Spleen (tissue), 11 donors: ENCODE results near the gene MCRS1. TPM values are rescaled to one million over a fixed set of nuclear protein-coding genes. Genes with fewer than 3 reads are reported as not detected.
A peak's percentile ranks its signal among the peaks of the same experiment; 100 is the strongest.

Experiments
- DNase-seq: peaks from one replicate; pipeline ENCODE4 v3.0.0-alpha.2; 2020
- H3K27ac ChIP-seq, 8 donors: fragments of 200-600 bp; sonication (generic) in 7 of 8; 1 replicate in 4 of 8; 2 replicates in 4 of 8; pipeline versions ENCODE4 v1.5.0 to v1.8.0; 2016 to 2021; ENCODE audit warnings: inconsistent platforms in 4 of 8, mild to moderate bottlenecking in 4 of 8, moderate library complexity in 1 of 8
- H3K27me3 ChIP-seq, 7 donors: fragments of 200-600 bp; sonication (generic) in 6 of 7; replicated peaks in 1 of 7; 1 replicate in 4 of 7; 2 replicates in 3 of 7; pipeline versions ENCODE4 v1.5.0 to v1.8.0; 2016 to 2021; ENCODE audit warnings: inconsistent platforms in 3 of 7, mild to moderate bottlenecking in 1 of 7
- H3K36me3 ChIP-seq, 6 donors: fragments of 200-600 bp; sonication (generic) in 5 of 6; 1 replicate in 4 of 6; 2 replicates in 2 of 6; pipeline versions ENCODE4 v1.5.0 to v1.8.0; 2016 to 2021; ENCODE audit warnings: inconsistent platforms in 2 of 6
- H3K4me1 ChIP-seq, 6 donors: fragments of 200-600 bp; sonication (generic) in 5 of 6; 1 replicate in 3 of 6; 2 replicates in 3 of 6; pipeline versions ENCODE4 v1.5.0 to v1.8.0; 2016 to 2021; ENCODE audit warnings: inconsistent platforms in 3 of 6
- H3K4me3 ChIP-seq, 8 donors: fragments of 200-600 bp; sonication (generic) in 7 of 8; 1 replicate in 4 of 8; 2 replicates in 4 of 8; pipeline versions ENCODE4 v1.5.0 to v1.8.0; 2016 to 2021; ENCODE audit warnings: inconsistent platforms in 4 of 8, mild to moderate bottlenecking in 4 of 8, moderate library complexity in 2 of 8
- H3K9me3 ChIP-seq, 8 donors: fragments of 200-600 bp; sonication (generic) in 7 of 8; 1 replicate in 4 of 8; 2 replicates in 4 of 8; pipeline versions ENCODE4 v1.5.0 to v1.8.0; 2016 to 2021; ENCODE audit warnings: inconsistent platforms in 4 of 8
- POLR2A ChIP-seq, 3 donors: fragments of 450-650 bp; IDR thresholded peaks; one replicate each; pipeline ENCODE4 v1.5.1; 2017; ENCODE audit warnings: antibody characterized with exemption in 3 of 3, mild to moderate bottlenecking in 1 of 3
- POLR2AphosphoS5 ChIP-seq, 3 donors: sonication (generic); formaldehyde crosslinking; IDR thresholded peaks; one replicate each; pipeline ENCODE4 v1.5.1; 2017; ENCODE audit warnings: antibody characterized with exemption in 3 of 3
- WGBS, 5 donors: extraction: QIAGEN DNeasy Blood & Tissue Kit in 3 of 5; methylation state at CpG; one replicate each; pipeline versions ENCODE4 v1.1.5 to v1.1.7; 2013 to 2018; 5-methylcytosine and 5-hydroxymethylcytosine counted together
- intact Hi-C: fragments of 100-400 bp; cut with DNase I; formaldehyde crosslinking; loops from one replicate; pipeline ENCODE4 v1.15.0; 2023; ENCODE audit warnings: low total_unique reads
- polyA plus RNA-seq, 3 donors: library from polyadenylated mRNA; stranded (reverse); fragments of 200-250 nt; gene quantifications; one replicate each; pipeline ENCODE4 v1.2.1, GENCODE V29; 2013
- total RNA-seq, 7 donors: library from RNA; depleted of rRNA in 3 of 7; stranded (reverse); fragments of >200 nt in 3 of 7; fragmentation: NEBNext Ultra II Directional in 4 of 7; extraction: Animal tissue kit (Norgen Biotek cat#: 25700) in 4 of 7; gene quantifications; one replicate each; pipeline versions ENCODE4 v1.1.0 to v1.2.1, GENCODE V29; 2016 to 2021
- TF ChIP-seq, protein P1 (sequence below), 11 experiments: fragments of 200-600 bp in 7 of 11; fragments of 450-650 bp in 4 of 11; sonication (generic) in 4 of 11; IDR thresholded peaks in 8 of 11; conservative IDR thresholded peaks in 3 of 11; 1 replicate in 7 of 11; 2 replicates in 4 of 11; pipeline versions ENCODE4 v1.4.0 to v1.8.0; 2016 to 2021; ENCODE audit warnings: antibody characterized with exemption in 11 of 11, inconsistent platforms in 4 of 11, mild to moderate bottlenecking in 1 of 11
- donor health status: healthy with polysubstance abuse.
- donor health status: DM: no; HTN: no; CAD: no; lungs with moderate emphysema.
- donor health status: DM: no; HTN: no; CAD: no.
- donor health status: Bipolar disorder and iron deficiency.
- donor health status: healthy.
- donor health status: DM: no; HTN: no; CAD: no.
- donor health status: DM: yes; HTN: yes; CAD: no.

Gene MCRS1
- total and polyA plus RNA-seq, 10 donors: 44.1 to 64.7 (median 54.3) TPM

GRCh38 chr12:49540229-49541139 is 27.5 kb downstream of the MCRS1 start:
- Histone ChIP-seq H3K36me3 (no peaks in the 10 kb centered on the region), H3K27ac (no peak overlapping the region), H3K4me1 (peaks cover 4 to 51% (median 29%) of the 10 kb centered on the region in 6 donors), H3K9me3 (no peaks in the 10 kb centered on the region), H3K4me3 (no peak overlapping the region), H3K27me3 (peaks cover 0 to 78% (median 30%) of the 10 kb centered on the region in 7 donors)
- 69 to 79% (median 76%) methylated on average over 20 to 21 of the region's 21 CpGs for WGBS, 5 donors
- intact Hi-C loops: no loop called here
- DNase-seq: peak; percentile 73
- TF ChIP-seq, protein P1, sequence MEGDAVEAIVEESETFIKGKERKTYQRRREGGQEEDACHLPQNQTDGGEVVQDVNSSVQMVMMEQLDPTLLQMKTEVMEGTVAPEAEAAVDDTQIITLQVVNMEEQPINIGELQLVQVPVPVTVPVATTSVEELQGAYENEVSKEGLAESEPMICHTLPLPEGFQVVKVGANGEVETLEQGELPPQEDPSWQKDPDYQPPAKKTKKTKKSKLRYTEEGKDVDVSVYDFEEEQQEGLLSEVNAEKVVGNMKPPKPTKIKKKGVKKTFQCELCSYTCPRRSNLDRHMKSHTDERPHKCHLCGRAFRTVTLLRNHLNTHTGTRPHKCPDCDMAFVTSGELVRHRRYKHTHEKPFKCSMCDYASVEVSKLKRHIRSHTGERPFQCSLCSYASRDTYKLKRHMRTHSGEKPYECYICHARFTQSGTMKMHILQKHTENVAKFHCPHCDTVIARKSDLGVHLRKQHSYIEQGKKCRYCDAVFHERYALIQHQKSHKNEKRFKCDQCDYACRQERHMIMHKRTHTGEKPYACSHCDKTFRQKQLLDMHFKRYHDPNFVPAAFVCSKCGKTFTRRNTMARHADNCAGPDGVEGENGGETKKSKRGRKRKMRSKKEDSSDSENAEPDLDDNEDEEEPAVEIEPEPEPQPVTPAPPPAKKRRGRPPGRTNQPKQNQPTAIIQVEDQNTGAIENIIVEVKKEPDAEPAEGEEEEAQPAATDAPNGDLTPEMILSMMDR (IDR thresholded peaks at IDR 0.05 in 8 of 11, conservative IDR thresholded peaks at IDR 0.05 in 3 of 11): no peak
- no peak for TF ChIP-seq POLR2AphosphoS5 (IDR thresholded peaks at IDR 0.05)
- TF ChIP-seq POLR2A (IDR thresholded peaks at IDR 0.05): no peak

- intact Hi-C loops: no loop called here
- Histone ChIP-seq H3K4me3 (peak overlapping the region in 6 of 8 donors; percentile 50 to 82 (median 62)), H3K27ac (no peak overlapping the region), H3K36me3 (no peaks in the 10 kb centered on the region), H3K4me1 (peaks cover 4 to 56% (median 29%) of the 10 kb centered on the region in 6 donors), H3K9me3 (no peaks in the 10 kb centered on the region), H3K27me3 (peaks cover 0 to 79% (median 30%) of the 10 kb centered on the region in 7 donors)
- TF ChIP-seq POLR2AphosphoS5 (IDR thresholded peaks at IDR 0.05): no peak
- TF ChIP-seq, protein P1 (IDR thresholded peaks at IDR 0.05 in 8 of 11, conservative IDR thresholded peaks at IDR 0.05 in 3 of 11): no peak
- peak; percentile 80 for DNase-seq
- 10 to 23% (median 15%) methylated on average over 22 to 47 of the region's 47 CpGs for WGBS, 5 donors
These were observed 28.3 kb downstream of the MCRS1 start for GRCh38 chr12:49539406-49540228.

DNA sequence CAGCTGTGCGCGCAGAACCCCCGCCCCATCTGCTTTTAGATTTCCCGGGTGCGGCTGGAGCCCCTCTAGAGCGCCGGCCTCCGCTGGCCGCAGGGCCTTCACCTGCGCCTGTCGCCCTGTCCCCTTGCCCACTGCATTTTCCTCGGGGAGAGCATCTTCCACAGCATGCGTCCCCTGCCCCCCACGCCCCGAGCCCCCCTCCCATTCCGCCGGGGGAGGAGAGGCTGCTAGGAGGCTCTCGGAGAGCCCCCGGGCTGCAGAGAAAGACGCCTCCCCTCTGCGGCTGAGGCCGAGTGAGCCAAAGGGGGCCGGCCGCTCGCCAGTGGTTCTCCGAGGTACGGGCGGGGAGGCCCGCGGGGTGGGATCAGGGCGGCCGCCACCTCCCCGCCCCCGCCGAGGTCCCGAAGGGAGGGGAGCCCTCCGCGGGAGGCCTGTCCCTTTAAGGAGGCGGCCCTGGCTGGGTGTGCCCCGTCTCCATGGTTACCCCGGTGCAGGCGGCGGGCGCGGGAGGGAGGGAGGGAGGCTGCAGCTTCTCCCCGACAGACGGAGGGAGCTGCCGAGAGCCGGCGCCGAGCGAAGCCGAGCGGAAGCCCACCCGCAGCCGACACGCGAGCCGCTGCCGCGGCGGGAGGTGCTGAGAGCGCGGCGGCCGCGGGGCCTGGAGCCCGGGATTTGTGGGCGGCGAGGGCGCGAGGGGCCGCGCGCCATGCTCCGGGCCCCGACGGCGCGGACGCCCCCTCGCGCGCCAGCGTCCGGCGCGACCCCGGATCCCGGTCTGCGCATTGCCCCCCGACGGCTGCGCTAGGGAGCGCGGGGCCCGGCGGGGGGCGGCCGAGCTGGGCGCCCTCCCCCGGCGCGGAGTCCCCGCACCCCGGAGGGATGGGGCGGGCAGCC is 29.2 kb downstream of the MCRS1 start, which contains the start of gene KCNH3:
KCNH3 (plus strand) TSS at position 521 of the 894 bp plus-strand sequence. CDS start 387 bp downstream, outside the sequence.
- H3K27ac ChIP-seq: peak within 1 kb of the TSS in 3 of 8 donors; percentile 20 to 80 (median 47)
- intact Hi-C loops: no loop called here
- DNase-seq: peak; percentile 96
- TF ChIP-seq, protein P1 (IDR thresholded peaks at IDR 0.05 in 8 of 11, conservative IDR thresholded peaks at IDR 0.05 in 3 of 11): no peak
- peak in 2 of 3 donors; percentile 34 to 35 for TF ChIP-seq POLR2AphosphoS5 (IDR thresholded peaks at IDR 0.05)
- no peak for TF ChIP-seq POLR2A (IDR thresholded peaks at IDR 0.05)
- H3K27me3 ChIP-seq: peaks cover 0 to 72% (median 30%) of the 10 kb centered on the region in 7 donors
- 1 to 2% (median 2%) methylated on average over 11 to 107 of the region's 107 CpGs for WGBS, 5 donors
- peaks cover 4 to 56% (median 29%) of the 10 kb centered on the region in 6 donors for H3K4me1 ChIP-seq
- no peaks in the 10 kb centered on the region for H3K36me3 ChIP-seq
- H3K4me3 ChIP-seq: peak within 1 kb of the TSS; percentile 30 to 82 (median 60)
- H3K9me3 ChIP-seq: no peaks in the 10 kb centered on the region
